ENCODE data around the gene HMCN2. TPM values are rescaled to one million over a fixed set of nuclear protein-coding genes. Genes with fewer than 3 reads are reported as not detected.
A peak's percentile ranks its signal among the peaks of the same experiment; 100 is the strongest.

The HMCN2 gene
- polyA plus RNA-seq, 2 of the 4 experiments (the other 2 are of a cell fraction): 0.01 TPM; not detected in 1

DNA sequence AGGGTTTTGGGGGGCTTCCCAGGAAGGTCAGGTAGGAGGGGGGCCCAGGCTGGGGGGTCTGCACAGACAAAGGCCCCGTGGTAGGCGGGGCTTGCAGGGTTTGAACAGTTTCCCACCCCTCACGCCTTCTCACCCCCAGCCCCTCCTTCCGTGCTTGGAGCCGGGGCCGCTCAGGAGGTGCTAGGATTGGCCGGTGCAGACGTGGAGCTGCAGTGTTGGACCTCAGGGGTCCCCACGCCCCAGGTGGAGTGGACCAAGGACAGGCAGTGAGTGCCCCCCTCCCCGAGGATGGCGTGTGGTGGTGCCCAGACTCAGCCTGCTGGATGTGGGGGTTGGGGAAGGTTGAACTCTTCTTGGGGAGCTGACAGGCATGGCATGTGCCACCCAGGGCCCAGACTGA lies 83.8 kb downstream of the HMCN2 start:
- TF ChIP-seq, protein P1, sequence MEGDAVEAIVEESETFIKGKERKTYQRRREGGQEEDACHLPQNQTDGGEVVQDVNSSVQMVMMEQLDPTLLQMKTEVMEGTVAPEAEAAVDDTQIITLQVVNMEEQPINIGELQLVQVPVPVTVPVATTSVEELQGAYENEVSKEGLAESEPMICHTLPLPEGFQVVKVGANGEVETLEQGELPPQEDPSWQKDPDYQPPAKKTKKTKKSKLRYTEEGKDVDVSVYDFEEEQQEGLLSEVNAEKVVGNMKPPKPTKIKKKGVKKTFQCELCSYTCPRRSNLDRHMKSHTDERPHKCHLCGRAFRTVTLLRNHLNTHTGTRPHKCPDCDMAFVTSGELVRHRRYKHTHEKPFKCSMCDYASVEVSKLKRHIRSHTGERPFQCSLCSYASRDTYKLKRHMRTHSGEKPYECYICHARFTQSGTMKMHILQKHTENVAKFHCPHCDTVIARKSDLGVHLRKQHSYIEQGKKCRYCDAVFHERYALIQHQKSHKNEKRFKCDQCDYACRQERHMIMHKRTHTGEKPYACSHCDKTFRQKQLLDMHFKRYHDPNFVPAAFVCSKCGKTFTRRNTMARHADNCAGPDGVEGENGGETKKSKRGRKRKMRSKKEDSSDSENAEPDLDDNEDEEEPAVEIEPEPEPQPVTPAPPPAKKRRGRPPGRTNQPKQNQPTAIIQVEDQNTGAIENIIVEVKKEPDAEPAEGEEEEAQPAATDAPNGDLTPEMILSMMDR (IDR thresholded peaks at IDR 0.05): no peak
- no peak for ATAC-seq
- H3K4me1 ChIP-seq: no peaks in the 10 kb centered on the region
- CTCF ChIA-PET: interaction anchor here (0.7 to 1.2 kb wide), 2 partner anchors 25 to 242 kb away, joined by 3 to 4 read pairs; no protein-coding TSS in a partner anchor
- H3K9me3 ChIP-seq: no peaks in the 10 kb centered on the region
- 43% methylated on average over 11 of the region's 11 CpGs for WGBS (ENCODE audit: missing lambda C conversion rate)
- no peak overlapping the region for H3K27ac ChIP-seq
- H3K4me3 ChIP-seq: no peak overlapping the region
- H3K4me2 ChIP-seq: no peak overlapping the region
- POLR2A ChIA-PET: interaction anchor here (0.7 kb wide), 1 partner anchor 466 kb away, joined by 5 read pairs; no protein-coding TSS in a partner anchor
- FAIRE-seq: no peak
- no peak for DNase-seq (ENCODE audit: low read depth in 1 of 2, low spot score in 1 of 2)

DNA sequence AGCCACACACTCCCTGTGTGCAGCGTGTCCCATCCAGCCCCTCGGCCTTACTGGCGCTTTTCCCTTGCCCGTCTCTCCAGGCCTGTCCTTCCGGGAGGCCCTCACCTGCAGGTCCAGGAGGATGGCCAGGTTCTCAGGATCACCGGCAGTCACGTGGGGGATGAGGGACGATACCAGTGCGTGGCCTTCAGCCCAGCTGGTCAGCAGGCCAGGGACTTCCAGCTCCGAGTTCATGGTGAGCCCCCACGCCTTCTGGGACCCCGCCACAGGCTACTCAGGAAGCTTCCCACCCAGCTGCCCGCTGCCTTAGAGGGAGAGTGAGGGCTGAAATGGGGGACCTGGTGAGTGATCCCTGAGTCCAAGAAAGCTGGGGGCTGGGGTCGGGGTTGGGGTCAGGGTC lies 85.8 kb downstream of the HMCN2 start:
- ATAC-seq (no peak), FAIRE-seq (no peak), DNase-seq (ENCODE audit: low read depth in 1 of 2, low spot score in 1 of 2) (no peak)
- Histone ChIP-seq H3K4me2 (no peak overlapping the region), H3K4me3 (no peak overlapping the region), H3K4me1 (no peaks in the 10 kb centered on the region), H3K27ac (no peak overlapping the region), H3K9me3 (no peaks in the 10 kb centered on the region)
- 75% methylated on average over 13 of the region's 14 CpGs for WGBS (ENCODE audit: missing lambda C conversion rate)
- CTCF ChIA-PET: interaction anchor here (0.9 kb wide), 1 partner anchor 17 kb away, joined by 3 read pairs; no protein-coding TSS in a partner anchor
- no peak for TF ChIP-seq CEBPB (IDR thresholded peaks at IDR 0.05)
- POLR2A ChIA-PET: no interaction called here

DNA sequence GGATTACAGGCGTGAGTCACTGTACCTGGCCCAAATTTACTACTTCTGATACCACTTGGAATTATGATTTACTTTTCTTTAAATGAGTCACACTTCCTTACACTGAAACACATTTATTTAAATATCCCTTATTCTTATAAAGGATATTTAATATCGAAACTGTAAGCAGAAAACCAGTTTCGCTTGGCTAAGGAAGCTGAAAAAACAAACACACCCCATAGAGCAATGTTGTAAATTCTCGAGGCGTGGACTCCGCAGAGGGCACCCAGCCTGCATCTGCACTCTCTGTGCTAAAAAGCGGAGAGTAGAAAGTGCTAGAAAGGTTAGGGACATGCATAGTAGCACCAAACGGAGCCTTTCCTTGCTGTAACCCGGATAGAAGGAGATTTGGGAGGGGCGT lies 86.5 kb downstream of the HMCN2 start:
- ChIA-PET CTCF (no interaction called here), POLR2A (no interaction called here)
- no peak for FAIRE-seq
- Histone ChIP-seq H3K9me3 (no peaks in the 10 kb centered on the region), H3K27ac (no peak overlapping the region), H3K4me3 (no peak overlapping the region), H3K4me2 (no peak overlapping the region), H3K4me1 (no peaks in the 10 kb centered on the region)
- TF ChIP-seq PHF8 (IDR thresholded peaks at IDR 0.05; ENCODE audit: borderline replicate concordance, low read depth) (no peak), ATOH8 (CRISPR knock-in tag; IDR thresholded peaks at IDR 0.05; ENCODE audit: low read depth) (no peak), FOSL2 (IDR thresholded peaks at IDR 0.05) (no peak), FOSL2 (CRISPR knock-in tag; IDR thresholded peaks at IDR 0.05) (0 out of 2 replicates have a peak, but pooled peaks have one; percentile 11)
- no peak for ATAC-seq
- 66% methylated on average over 10 of the region's 10 CpGs for WGBS (ENCODE audit: missing lambda C conversion rate)
- no peak for DNase-seq (ENCODE audit: low read depth in 1 of 2, low spot score in 1 of 2)

- POLR2A ChIA-PET: no interaction called here
- FAIRE-seq (no peak), ATAC-seq (no peak), DNase-seq (ENCODE audit: low read depth in 1 of 2, low spot score in 1 of 2) (no peak)
- Histone ChIP-seq H3K4me1 (no peaks in the 10 kb centered on the region), H3K9me3 (no peaks in the 10 kb centered on the region), H3K4me3 (no peak overlapping the region), H3K4me2 (no peak overlapping the region), H3K27ac (no peak overlapping the region)
- CTCF ChIA-PET: interaction anchor here (0.6 to 3.2 kb wide), 3 partner anchors 9 to 297 kb away, joined by 4 to 26 read pairs (median 5); no protein-coding TSS in a partner anchor
- WGBS (ENCODE audit: missing lambda C conversion rate): 70% methylated on average over 14 of the region's 17 CpGs
- no peak for TF ChIP-seq ESRRA (IDR thresholded peaks at IDR 0.05; ENCODE audit: borderline replicate concordance, low read length)
- TF ChIP-seq USF2 (IDR thresholded peaks at IDR 0.05): no peak
- TF ChIP-seq, protein P1 (IDR thresholded peaks at IDR 0.05): no peak
- TF ChIP-seq MYC (IDR thresholded peaks at IDR 0.05; ENCODE audit: borderline replicate concordance, low read length): no peak
- no peak for TF ChIP-seq RNF2 (IDR thresholded peaks at IDR 0.05; ENCODE audit: borderline replicate concordance, low read depth)
- TF ChIP-seq HOXA7 (CRISPR knock-in tag; IDR thresholded peaks at IDR 0.05): no peak
- TF ChIP-seq KDM1A (IDR thresholded peaks at IDR 0.05; ENCODE audit: low read depth): no peak
- TF ChIP-seq MAZ (IDR thresholded peaks at IDR 0.05; ENCODE audit: borderline replicate concordance, low read depth, low read length): no peak
- TF ChIP-seq JUN (IDR thresholded peaks at IDR 0.05): no peak
Measured at GRCh38 chr9:130352586-130353285, 87.2 kb downstream of the HMCN2 start.
